Measurements from ENCODE around the gene AKR1B15. TPM values are rescaled to one million over a fixed set of nuclear protein-coding genes. Genes with fewer than 3 reads are reported as not detected.

Gene AKR1B15
- total RNA-seq, 1 experiment from 2014 or later = not detected

DNA sequence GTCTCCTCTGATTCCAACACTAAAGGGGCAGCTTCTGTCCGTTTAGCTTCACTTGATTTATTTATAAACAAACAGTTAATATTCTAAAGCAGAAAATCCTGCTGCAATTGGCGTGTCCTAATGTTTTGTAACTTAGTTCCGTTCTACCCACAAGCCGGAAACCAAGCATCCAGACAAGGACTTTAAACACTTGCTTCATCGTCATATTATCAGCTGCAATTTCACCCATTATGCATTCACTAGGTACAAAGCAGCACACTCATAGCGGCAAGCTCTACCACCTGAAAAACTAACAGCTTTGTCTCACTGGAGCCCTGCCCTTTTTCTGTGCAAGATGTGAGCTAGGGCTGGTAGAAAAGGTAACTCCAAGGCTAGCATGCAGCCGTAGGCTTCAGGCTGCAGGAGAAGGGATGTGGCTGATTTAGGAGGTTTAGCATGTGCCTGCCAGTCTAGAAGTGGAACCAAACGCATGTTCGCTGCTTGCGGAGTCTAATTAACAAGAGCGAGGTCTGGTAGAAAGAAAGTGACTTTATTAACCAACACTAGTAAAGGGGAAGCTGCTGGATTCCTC, 54.1 kb downstream of the AKR1B15 start:
- no peak overlapping the region for H3K4me3 ChIP-seq (ENCODE audit: insufficient read depth, low read depth, low read length)

DNA sequence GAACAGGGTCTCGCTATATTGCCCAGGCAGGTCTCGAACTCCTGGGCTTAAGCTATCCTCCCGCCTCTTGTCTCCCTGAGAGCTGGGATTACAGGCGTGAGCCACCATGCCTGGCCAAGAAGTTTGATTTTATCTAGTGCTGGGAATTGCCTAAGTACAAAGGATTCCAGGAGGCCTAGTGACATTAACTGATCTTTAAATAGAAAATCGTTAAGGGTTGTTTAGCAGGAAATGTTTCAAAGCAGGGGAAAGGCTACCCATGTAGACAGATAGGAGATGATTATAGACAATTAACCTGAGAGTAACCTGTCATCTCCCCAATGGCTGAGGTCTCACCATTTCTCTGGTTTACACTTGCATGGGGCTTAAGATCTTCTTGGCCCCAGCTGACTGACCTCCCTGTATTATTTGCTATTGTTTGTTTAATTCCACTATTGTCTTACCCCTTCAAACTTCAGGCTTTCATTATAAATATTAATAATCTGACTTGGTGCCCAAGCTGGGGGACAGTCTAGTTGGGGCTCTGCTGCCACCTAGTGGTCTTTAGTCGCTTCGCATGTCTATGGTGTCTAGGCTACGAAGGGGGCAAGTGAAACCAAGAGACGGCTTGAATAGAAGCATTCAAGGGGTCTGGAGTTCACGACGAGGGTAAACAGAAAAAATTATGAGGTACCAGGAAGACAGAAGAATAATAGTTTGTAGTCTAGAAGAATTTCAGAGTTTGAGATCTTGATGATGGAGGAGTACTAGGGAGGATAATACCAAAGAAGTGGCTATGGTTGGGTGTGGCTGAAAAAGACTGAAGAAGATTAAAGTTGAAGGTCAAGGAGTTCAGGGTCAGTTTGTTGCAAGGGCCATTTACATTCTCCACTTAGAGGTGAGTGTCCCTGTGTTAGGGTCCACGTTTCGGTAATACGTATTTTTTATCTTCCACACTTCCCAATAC, 57.3 kb downstream of the AKR1B15 start:
- Histone ChIP-seq H3K36me3 (replicated peaks; ENCODE audit: control insufficient read depth, insufficient read depth, low read length) (no peaks in the 10 kb centered on the region), H3K27me3 (ENCODE audit: control insufficient read depth, insufficient read depth, low read length) (no peaks in the 10 kb centered on the region), H3K4me3 (ENCODE audit: insufficient read depth, low read depth, low read length) (no peak overlapping the region)
- peak; percentile 37 for DNase-seq

More for the DNA sequence above, 54.1 kb downstream of the AKR1B15 start:
- Histone ChIP-seq H3K27me3 (ENCODE audit: control insufficient read depth, insufficient read depth, low read length) (no peaks in the 10 kb centered on the region), H3K36me3 (replicated peaks; ENCODE audit: control insufficient read depth, insufficient read depth, low read length) (no peaks in the 10 kb centered on the region)
- DNase-seq = no peak

DNA sequence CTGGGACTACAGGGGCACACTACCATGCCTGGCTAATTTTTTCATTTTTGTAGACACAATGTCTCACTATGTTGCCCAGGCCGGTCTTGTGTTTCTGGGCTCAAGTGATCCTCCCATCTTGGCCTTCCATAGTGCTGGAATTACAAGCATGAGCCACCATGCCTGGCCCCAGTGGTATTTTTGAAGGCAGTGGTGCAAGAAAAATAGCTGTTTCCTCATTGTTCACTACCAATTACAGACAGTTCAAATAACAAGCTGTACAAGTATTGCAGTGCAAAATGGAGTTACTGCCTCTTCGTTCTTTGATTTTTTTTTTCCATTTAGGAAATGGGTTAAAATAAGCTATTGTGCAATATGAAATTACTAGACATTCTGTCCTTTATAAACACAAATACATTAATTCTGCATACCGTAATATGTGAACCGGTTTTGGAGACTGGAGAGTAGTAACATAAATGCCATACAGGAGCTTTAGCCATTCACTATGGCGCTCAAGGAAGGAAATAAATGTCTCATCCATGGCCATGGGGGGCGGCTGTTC, 62.8 kb downstream of the AKR1B15 start:
- no peak for DNase-seq
- Histone ChIP-seq H3K36me3 (replicated peaks; ENCODE audit: control insufficient read depth, insufficient read depth, low read length) (no peaks in the 10 kb centered on the region), H3K27me3 (ENCODE audit: control insufficient read depth, insufficient read depth, low read length) (no peaks in the 10 kb centered on the region; the same call in 1 of the 2 replicates), H3K4me3 (ENCODE audit: insufficient read depth, low read depth, low read length) (no peak overlapping the region)

DNA sequence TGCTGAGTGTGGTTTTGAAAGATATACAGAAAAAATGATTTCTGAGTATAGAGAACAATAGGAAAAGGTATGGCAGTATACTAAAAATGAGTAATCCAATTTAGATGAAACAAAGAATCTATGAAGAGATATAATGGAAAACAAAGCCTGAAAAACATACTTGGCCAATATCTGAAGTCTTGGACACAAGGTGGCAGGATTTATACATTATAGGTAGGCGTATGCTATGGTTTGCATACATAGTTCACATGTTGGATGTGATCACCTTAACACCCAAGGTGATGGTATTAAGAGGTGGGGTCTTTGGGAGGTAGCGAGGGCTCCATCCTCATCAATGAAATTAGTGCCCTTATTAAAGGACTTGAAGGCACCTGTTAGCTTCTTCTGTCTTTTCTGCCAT, 63.3 kb downstream of the AKR1B15 start:
- no peaks in the 10 kb centered on the region for H3K36me3 ChIP-seq (replicated peaks; ENCODE audit: control insufficient read depth, insufficient read depth, low read length)
- no peaks in the 10 kb centered on the region; the same call in 1 of the 2 replicates for H3K27me3 ChIP-seq (ENCODE audit: control insufficient read depth, insufficient read depth, low read length)
- H3K4me3 ChIP-seq (ENCODE audit: insufficient read depth, low read depth, low read length) = no peak overlapping the region
- DNase-seq = no peak

DNA sequence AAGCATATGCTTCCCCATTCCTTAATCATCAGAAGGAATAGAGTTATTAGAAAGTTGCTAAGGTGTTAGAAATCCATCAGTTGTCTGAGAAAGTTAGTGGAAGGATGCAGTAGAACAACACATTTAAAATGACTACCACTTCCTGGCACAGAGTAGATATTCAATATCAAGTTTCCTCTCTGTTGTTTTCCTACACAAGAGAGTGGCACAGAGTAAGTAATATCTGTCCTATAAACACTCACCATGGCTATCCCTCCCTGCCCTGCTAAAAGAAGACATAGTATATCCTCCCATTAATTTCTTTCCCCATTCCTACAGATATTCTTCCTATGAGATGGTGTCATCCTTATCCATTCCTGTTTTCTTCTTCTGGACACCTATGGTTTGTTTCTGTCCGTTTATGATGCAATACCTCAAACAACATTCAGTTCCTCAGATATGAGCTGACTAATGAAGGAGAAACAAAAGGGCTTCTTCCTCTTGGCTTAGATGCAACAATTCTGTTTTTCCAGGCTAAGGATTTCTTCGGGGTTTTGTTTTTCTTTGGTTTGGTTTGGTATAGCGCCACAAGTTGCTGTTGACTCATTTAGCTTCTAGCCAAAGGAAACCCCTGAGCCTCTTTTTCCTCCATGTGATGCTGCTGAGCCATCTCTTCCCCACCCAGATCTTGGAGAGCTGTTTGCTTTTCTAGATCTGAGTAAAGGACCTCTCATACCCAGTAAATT, 64.9 kb downstream of the AKR1B15 start:
- Histone ChIP-seq H3K4me3 (ENCODE audit: insufficient read depth, low read depth, low read length) (no peak overlapping the region), H3K36me3 (replicated peaks; ENCODE audit: control insufficient read depth, insufficient read depth, low read length) (no peaks in the 10 kb centered on the region), H3K27me3 (ENCODE audit: control insufficient read depth, insufficient read depth, low read length) (no peaks in the 10 kb centered on the region; the same call in 1 of the 2 replicates)
- DNase-seq = no peak

DNA sequence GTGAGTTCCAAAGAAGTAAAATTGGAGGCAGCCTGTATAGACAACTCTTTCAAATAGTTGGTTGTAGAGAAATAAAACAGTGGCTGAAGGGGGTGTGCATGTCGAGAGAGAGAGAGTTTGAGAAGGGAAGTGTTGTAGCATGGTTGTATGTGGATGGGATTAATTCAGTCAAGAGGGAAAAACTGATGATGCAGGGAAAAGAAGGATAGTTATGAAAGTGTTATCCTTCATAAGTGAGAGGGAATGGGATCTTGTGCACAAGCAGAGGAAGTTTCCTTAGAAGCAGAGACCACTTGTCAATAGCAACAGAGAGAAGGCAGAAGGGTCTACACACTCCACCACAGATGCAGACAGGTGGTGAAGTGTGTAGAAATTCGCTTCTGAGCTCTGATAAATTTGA, 67.7 kb downstream of the AKR1B15 start:
- Histone ChIP-seq H3K27me3 (ENCODE audit: control insufficient read depth, insufficient read depth, low read length) (no peaks in the 10 kb centered on the region; the same call in 1 of the 2 replicates), H3K4me3 (ENCODE audit: insufficient read depth, low read depth, low read length) (no peak overlapping the region), H3K36me3 (replicated peaks; ENCODE audit: control insufficient read depth, insufficient read depth, low read length) (no peaks in the 10 kb centered on the region)
- no peak for DNase-seq

DNA sequence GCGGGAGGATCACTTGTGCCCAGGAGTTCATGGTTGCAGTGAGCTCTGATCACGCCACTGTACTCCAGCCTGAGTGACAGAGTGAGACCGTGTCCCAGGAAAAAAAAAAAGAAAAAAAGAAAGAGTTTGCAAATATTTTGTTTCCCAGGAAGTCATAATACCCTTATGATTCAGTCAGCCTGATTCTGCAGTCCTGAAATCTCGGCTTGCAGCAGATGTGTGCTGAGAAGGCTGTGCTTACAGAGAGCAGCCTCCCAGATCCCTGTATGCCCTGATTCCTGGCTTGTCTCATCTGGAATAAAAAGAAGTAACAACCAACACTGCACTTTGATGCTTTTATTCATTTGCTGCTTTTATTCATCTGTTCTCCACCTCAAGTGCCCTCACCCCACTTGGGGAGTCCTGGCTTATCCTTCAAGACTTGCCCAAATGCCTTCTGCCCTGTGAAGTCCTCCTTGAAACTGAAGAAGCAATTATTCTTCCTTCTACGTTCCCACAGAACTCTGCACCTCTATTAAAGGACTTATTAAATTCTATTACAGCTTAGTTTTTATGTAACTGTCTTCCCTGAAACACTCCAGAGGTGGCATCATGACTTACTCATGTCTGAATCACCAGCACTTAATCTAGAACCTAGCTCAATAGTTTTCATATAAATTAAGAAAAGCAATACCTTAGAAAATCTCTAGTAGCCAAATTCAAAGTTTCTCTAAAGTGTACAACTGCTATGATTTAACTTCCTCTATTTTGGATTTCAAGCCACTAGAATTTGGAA, 70.0 kb downstream of the AKR1B15 start:
- no peaks in the 10 kb centered on the region for H3K36me3 ChIP-seq (replicated peaks; ENCODE audit: control insufficient read depth, insufficient read depth, low read length)
- H3K27me3 ChIP-seq (ENCODE audit: control insufficient read depth, insufficient read depth, low read length) = no peaks in the 10 kb centered on the region; the same call in 1 of the 2 replicates
- H3K4me3 ChIP-seq (ENCODE audit: insufficient read depth, low read depth, low read length) = no peak overlapping the region
- no peak for DNase-seq

DNA sequence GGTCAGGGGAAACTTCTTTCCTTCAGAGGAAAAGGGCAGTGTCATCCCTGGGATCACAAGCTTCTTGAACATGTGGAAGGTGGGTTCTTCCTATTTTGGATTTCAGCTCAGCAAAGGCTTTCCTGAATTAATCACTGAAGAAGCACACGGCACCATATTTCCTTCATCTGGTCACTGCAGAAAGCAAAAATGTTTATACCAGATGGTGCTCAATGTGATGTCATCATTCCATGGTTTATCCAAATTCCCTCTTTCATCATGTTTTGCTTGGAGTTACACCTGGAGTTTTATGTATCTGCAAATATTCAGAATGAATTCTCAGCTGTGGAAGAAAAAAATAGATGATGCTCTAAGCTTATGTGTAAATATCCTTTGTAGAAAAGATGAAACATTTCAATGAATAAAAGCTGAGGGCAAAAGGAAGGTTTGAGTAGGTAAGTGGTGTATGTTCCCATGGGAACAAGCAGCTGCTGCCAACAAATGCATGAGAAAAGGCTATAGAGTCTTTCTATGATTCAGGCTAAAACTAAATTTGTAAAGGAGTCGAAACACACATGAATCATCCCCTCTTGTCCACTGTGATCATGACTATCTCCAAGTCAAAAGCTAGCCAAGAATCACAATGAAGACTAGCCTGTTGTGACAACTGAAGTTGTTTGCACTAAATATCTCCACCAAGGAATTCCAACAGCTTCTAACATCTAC, 70.9 kb downstream of the AKR1B15 start:
- DNase-seq = no peak
- Histone ChIP-seq H3K4me3 (ENCODE audit: insufficient read depth, low read depth, low read length) (no peak overlapping the region), H3K27me3 (ENCODE audit: control insufficient read depth, insufficient read depth, low read length) (no peaks in the 10 kb centered on the region; the same call in 1 of the 2 replicates), H3K36me3 (replicated peaks; ENCODE audit: control insufficient read depth, insufficient read depth, low read length) (no peaks in the 10 kb centered on the region)

DNA sequence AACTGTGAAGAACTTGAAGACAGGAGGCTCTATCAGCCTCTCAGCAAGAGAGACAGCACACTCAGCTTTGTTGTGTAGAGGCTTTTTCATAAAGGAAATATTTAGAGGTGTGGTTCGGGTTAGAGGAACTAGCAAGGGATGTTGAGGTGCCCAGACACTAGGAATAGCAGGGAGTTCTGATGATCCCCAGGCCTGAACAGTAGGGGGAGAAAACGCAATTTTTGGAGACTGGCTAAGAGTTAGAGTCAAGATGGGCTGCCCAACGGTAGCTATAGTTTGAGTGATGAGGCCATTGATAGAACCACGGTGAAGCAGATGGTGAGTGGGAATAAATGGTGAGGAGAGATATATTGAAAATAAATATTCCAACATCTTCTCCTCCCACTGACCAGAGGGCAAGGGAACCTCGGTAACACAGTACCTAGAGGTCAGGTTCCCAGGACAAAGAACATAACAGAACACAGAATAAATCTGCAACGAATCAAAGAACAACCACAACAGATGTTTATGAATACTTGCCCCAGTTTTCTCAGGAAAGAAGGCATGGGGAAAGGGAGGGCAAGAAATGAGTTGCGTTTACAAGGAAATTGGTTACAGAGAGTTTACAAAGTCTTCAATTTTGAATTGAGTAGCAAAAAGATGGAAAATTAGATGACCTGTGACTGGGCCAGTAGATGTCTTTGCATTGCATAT, 73.5 kb downstream of the AKR1B15 start:
- DNase-seq = no peak
- no peaks in the 10 kb centered on the region; the same call in 1 of the 2 replicates for H3K27me3 ChIP-seq (ENCODE audit: control insufficient read depth, insufficient read depth, low read length)
- H3K36me3 ChIP-seq (replicated peaks; ENCODE audit: control insufficient read depth, insufficient read depth, low read length) = no peaks in the 10 kb centered on the region
- H3K4me3 ChIP-seq (ENCODE audit: insufficient read depth, low read depth, low read length) = no peak overlapping the region

DNA sequence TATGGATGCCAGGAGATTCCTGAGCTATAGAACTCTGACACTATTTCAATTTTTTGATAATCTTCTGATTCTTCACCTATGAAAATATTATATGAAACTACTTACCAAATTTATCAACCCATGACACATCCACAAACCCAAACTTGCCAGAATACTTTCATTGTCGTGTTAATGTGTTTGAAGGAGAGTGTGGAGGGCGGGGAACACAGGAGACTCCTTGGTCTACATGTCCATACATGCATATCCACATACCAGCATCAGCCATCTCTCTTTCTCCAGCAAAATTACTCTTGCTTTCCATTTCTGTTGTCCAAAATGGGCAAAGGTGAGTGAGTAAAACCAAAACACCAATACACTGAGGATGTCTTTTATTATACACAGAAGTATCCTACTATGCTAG, 74.3 kb downstream of the AKR1B15 start:
- H3K36me3 ChIP-seq (replicated peaks; ENCODE audit: control insufficient read depth, insufficient read depth, low read length) = no peaks in the 10 kb centered on the region
- no peak overlapping the region for H3K4me3 ChIP-seq (ENCODE audit: insufficient read depth, low read depth, low read length)
- no peak for DNase-seq
- no peaks in the 10 kb centered on the region; the same call in 1 of the 2 replicates for H3K27me3 ChIP-seq (ENCODE audit: control insufficient read depth, insufficient read depth, low read length)

DNA sequence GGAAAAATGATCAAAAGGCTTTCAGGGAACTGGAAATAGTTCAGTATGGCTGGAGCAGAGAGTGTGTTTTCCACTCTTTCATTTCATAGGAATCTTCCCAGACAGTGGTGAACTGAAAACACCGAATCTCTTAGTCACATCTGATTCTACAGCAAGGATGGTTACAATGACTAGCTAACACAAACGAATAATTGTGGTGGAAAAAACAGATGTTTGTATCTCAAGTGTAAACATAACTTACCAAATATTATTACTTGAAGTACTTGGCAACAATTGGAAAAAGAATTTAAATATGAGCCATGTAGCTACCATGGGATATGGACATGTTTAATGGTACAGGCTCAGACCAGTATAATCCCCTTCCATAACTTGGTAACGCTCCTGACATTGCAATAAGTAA, 76.6 kb downstream of the AKR1B15 start:
- no peak for DNase-seq
- Histone ChIP-seq H3K27me3 (ENCODE audit: control insufficient read depth, insufficient read depth, low read length) (no peaks in the 10 kb centered on the region; the same call in 1 of the 2 replicates), H3K4me3 (ENCODE audit: insufficient read depth, low read depth, low read length) (no peak overlapping the region), H3K36me3 (replicated peaks; ENCODE audit: control insufficient read depth, insufficient read depth, low read length) (no peaks in the 10 kb centered on the region)

DNA sequence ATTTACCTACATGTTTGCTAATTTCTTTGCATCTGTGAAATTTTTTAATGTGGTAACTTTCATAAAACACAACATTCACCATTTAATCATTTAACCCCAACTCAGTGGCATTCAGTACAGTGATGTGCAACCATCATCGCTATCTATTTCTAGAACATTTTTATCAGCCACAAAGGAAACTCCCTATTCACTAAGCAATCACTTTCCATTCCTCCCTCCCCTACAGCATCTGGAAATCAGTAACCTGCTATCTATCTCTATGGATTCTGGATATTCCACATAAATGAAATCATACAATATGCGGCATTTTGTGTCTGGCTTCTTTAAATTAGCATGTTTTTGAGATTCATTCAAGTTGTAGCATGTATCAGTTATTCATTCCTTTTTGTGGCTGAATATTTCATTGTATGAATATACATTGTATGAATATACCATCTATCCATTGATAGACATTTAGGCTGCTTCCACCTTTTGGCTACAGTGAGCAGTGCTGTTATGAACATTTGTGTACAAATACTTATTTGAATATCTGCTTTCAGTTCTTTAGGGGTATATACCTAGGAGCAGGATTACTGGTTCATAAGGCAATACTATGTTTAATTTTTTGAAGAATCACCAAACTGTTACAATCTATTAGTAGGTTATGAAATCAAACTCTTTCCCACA, 78.3 kb downstream of the AKR1B15 start:
- H3K4me3 ChIP-seq (ENCODE audit: insufficient read depth, low read depth, low read length) = no peak overlapping the region
- no peaks in the 10 kb centered on the region; the same call in 1 of the 2 replicates for H3K27me3 ChIP-seq (ENCODE audit: control insufficient read depth, insufficient read depth, low read length)

More for the DNA sequence above, 78.3 kb downstream of the AKR1B15 start:
- no peak for DNase-seq
- no peaks in the 10 kb centered on the region for H3K36me3 ChIP-seq (replicated peaks; ENCODE audit: control insufficient read depth, insufficient read depth, low read length)

Measured in H7 (cell line).